Erythroblast (primary cell): Measurements from ENCODE around the gene CDC45.

Experiments
- DNase-seq, 2 experiments: peaks; one replicate each; lab custom pipeline; 2025; lab: John Stamatoyannopoulos, UW
- GATA1 ChIP-seq: IDR thresholded peaks from 2 replicates; pipeline ENCODE4 v1.6.1; 2011; ENCODE audit warnings: low read depth, mild to moderate bottlenecking, control low read depth, low read length, moderate library complexity
- POLR2A ChIP-seq: IDR thresholded peaks from 2 replicates; pipeline ENCODE4 v1.6.1; 2011; ENCODE audit warnings: mild to moderate bottlenecking, low read length

The CDC45 gene

DNA sequence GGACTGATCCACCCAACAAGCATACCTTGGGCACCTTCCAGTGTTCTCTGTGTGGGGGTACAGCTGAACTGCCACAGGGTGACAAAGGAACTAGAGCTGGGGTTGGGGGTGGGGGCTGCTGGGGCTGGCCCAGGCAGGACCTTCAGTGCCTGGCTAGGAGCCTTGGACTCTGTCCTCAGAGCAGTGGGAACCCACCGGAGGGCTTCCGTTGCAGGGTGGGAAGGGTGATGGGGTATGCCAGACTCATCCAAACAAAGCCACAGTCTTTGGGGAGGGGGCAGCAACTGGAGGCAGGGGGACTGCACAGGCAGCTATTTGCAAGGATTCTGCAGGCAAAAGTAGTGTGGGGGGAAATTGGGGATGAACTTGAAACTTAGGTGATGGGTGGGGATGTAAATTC, 80.2 kb downstream of the CDC45 start:
- TF ChIP-seq GATA1 (no peak), POLR2A (no peak)

GRCh38 chr22:19565382-19566278, 85.9 kb downstream of the CDC45 start:
- no peak for DNase-seq
- TF ChIP-seq GATA1 (no peak), POLR2A (no peak)

More for the DNA sequence above, 80.2 kb downstream of the CDC45 start:
- no peak for DNase-seq

DNA sequence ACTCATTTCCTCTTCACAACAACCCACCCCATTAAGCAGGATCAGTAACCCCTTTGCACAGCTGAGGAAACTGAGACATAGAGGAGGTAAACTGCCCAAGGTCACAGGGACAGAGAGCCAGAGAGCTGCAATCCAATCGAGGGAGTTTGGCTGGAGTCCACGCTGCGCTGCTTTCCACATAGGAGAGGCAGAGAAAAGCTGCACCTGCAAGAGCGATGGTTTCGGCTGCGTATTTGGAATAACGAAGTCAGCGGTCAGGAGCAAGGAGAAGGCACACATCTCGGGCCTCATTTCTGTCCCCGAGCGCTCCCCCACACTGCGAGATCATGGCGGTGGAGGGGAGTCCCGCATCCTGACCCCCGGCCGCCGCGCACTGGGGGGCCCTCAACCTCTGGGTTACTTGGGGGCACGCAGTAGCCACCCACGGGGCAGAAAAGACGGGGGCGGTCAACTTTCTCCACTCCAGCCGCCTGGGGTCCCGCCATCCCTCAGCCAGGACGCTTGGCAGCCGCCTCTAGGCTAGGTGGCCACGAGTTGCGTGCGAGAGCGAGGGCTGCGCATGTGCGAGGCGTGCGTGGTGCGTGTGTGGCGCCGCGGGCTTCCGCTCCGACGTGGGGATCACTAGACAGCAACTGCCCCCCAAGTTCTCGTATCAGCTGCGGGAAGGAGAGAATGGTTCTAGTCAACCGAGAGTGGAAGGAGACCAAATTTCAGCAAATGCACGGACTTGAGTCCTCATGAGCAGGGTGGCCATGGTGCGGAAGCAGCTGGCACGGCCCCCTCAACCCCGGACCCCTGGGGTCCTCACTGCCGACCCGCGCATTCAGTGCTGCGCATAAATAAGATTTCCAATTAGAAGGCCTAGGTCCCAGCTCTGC, 86.8 kb downstream of the CDC45 start:
- no peak for DNase-seq
- TF ChIP-seq POLR2A = no peak
- no peak for TF ChIP-seq GATA1

GRCh38 chr22:19567157-19568009, 87.7 kb downstream of the CDC45 start:
- TF ChIP-seq GATA1 (no peak), POLR2A (no peak)
- DNase-seq = no peak

- no peak for TF ChIP-seq GATA1
- TF ChIP-seq POLR2A = no peak
- DNase-seq = no peak
These were observed 88.9 kb downstream of the CDC45 start for GRCh38 chr22:19568337-19569275.

DNA sequence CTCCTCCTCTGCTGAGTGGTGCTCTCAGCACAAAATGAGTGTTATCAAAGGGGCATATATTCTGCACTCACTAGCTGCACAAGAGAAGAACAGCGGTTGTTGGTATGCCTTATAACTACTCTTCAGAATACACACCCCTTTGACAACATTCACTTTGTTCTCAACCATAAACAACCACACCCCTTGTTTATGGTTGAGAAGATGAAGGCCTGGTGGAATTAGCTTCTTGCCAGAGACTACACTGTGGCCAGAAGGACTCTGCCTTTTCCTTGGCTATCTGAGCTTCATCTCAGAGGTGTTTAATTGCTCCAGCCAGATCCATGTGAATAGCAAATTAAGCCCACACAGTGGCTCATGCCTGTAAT, 89.5 kb downstream of the CDC45 start:
- no peak for TF ChIP-seq GATA1
- TF ChIP-seq POLR2A = no peak
- no peak for DNase-seq

DNA sequence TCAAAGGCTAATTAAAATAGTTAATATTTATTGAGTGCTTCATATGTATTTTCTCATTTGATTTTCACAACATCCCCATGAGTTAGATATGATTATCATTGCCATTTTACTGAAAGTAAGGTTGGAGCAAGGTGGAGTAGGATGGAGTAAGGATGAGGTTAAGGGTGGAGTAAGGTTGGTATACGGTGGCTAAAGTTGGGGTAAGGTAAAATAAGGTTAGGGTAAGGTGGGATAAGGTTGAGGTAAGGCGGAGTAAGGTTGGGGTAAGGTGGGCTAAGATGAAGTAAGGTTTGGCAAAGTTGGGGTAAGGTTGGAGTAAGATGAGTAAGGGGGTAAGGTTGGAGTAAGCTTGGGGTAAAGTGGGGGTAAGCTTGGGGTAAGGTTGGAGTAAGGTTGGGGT, 90.3 kb downstream of the CDC45 start:
- TF ChIP-seq GATA1 (no peak), POLR2A (no peak)
- no peak for DNase-seq
